ENCODE data around the gene CAMTA1. TPM values are rescaled to one million over a fixed set of nuclear protein-coding genes. Genes with fewer than 3 reads are reported as not detected.

Gene CAMTA1
- total and polyA plus RNA-seq, 9 of the 15 experiments (the other 6 are each of a cell fraction or from before 2014, with no cell fraction given), result 43.9 to 161 (median 65.9) TPM

- no peak for TF ChIP-seq PHF20 (IDR thresholded peaks at IDR 0.05; ENCODE audit: partially characterized antibody)
- no peak for TF ChIP-seq MCM2 (IDR thresholded peaks at IDR 0.05; ENCODE audit: low read depth)
- TF ChIP-seq RERE (CRISPR knock-in tag; IDR thresholded peaks at IDR 0.05; ENCODE audit: borderline replicate concordance), result no peak
- no peak for TF ChIP-seq HIVEP1 (CRISPR knock-in tag; IDR thresholded peaks at IDR 0.05)
- no peak for TF ChIP-seq MBD2 (IDR thresholded peaks at IDR 0.05; ENCODE audit: borderline replicate concordance, low read depth)
- no peak for TF ChIP-seq MYC (IDR thresholded peaks at IDR 0.05; ENCODE audit: low read depth, low read length)
- no peak for TF ChIP-seq MYC (CRISPR knock-in tag; IDR thresholded peaks at IDR 0.05; ENCODE audit: borderline replicate concordance, low read depth)
- no peak for TF ChIP-seq HINFP (tag; conservative IDR thresholded peaks at IDR 0.05; ENCODE audit: low read depth)
- no peak for TF ChIP-seq SRSF7 (optimal IDR thresholded peaks at IDR 0.05; ENCODE audit: low read depth, low read length)
- no peak for TF ChIP-seq MLLT1 (IDR thresholded peaks at IDR 0.05)
- in situ Hi-C loops (cut with MboI) (no loop called here), intact Hi-C loops (cut with micrococcal nuclease) (no loop called here)
- BruUV-seq (replicated peaks), result no TSS peak
- no peak for DNase-seq (ENCODE audit: extremely low read depth in 1 of 4, low spot score in 3 of 4)
- Histone ChIP-seq H3K79me2 (ENCODE audit: control insufficient read depth, insufficient read depth, low read length) (peaks cover 34% of the 10 kb centered on the region), H3K27me3 (ENCODE audit: control insufficient read depth in 2 of 2, insufficient read depth in 2 of 2, low read length in 2 of 2) (no peaks in the 10 kb centered on the region; a peak in 1 of 5 replicates), H3K36me3 (ENCODE audit: control insufficient read depth, insufficient read depth, low read length) (no peaks in the 10 kb centered on the region; the same call in 2 of the 3 replicates), H3K4me1 (replicated peaks in 1 of 2; ENCODE audit: control insufficient read depth in 2 of 2, insufficient read depth in 2 of 2, low read length in 2 of 2) (no peaks in the 10 kb centered on the region; a peak in 1 of 5 replicates), H4K20me1 (replicated peaks; ENCODE audit: control insufficient read depth, insufficient read depth, low read length) (peaks cover 30% of the 10 kb centered on the region), H3K27ac (ENCODE audit: extremely low read depth, low read depth, low read length) (no peak overlapping the region), H2AFZ (ENCODE audit: low read depth, low read length) (no peak overlapping the region), H3K9me1 (ENCODE audit: control insufficient read depth, insufficient read depth, low read length) (no peaks in the 10 kb centered on the region), H3K4me3 (no peak overlapping the region), H3K9ac (ENCODE audit: insufficient read depth in 1 of 2, low read depth in 2 of 2, low read length in 2 of 2) (no peak overlapping the region), H3K9me3 (replicated peaks; ENCODE audit: control insufficient read depth, insufficient read depth, low read depth, low read length) (no peaks in the 10 kb centered on the region), H3K4me2 (ENCODE audit: insufficient read depth, low read length) (no peak overlapping the region)
- POLR2A ChIA-PET, result interaction anchor here (0.7 to 1.3 kb wide), 2 partner anchors 25 to 34 kb away, joined by 3 read pairs; partner anchors contain the start of gene CAMTA1
- FAIRE-seq, result no peak
- 67% methylated on average over 2 of the region's 2 CpGs for WGBS (ENCODE audit: insufficient coverage, low coverage, missing lambda C conversion rate)
- ATAC-seq, result no peak
- CTCF ChIA-PET (ENCODE audit: low intra/inter-chr PET ratio), result no interaction called here
Measured at GRCh38 chr1:6809461-6809860, 24.2 kb downstream of the CAMTA1 start.
